Caco-2 (cell line): ENCODE results near the gene PRSS33. TPM values are rescaled to one million over a fixed set of nuclear protein-coding genes. Genes with fewer than 3 reads are reported as not detected.

Experiments used
- BruUV-seq: library from RNA; stranded (reverse); fragments of 400-500 nt; replicated peaks from 2 replicates; lab custom pipeline; 2021; lab: Mats Ljungman, UMichigan
- CTCF ChIA-PET: fragments of 300-600 bp; sonication (Branson Sonifier 250); formaldehyde crosslinking; loops from one replicate; lab custom pipeline; 2022; ENCODE audit warnings: antibody characterized with exemption; lab: Charles Lee
- POLR2A ChIA-PET: fragments of 300-600 bp; sonication (Branson Sonifier 250); formaldehyde crosslinking; loops from one replicate; lab custom pipeline; 2022; ENCODE audit warnings: antibody characterized with exemption; lab: Charles Lee
- DNase-seq, 2 experiments: peaks; one replicate each; pipeline versions ENCODE4 v3.0.0 to v3.0.0-alpha.2; 2020 to 2022
- H3K27me3 ChIP-seq: replicated peaks from 2 replicates; pipeline ENCODE4 v1.6.0; 2011; ENCODE audit warnings: low read length; ENCODE audit not compliant: control insufficient read depth, insufficient read depth
- H3K36me3 ChIP-seq: 2 replicates; pipeline ENCODE4 v1.5.1; 2011; ENCODE audit warnings: low read length; ENCODE audit not compliant: control insufficient read depth, insufficient read depth
- H3K4me1 ChIP-seq: fragments of 250-450 bp; sonication (Bioruptor Pico); 2 replicates; pipeline ENCODE4 v1.5.1; 2020; ENCODE audit warnings: mild to moderate bottlenecking
- H3K4me3 ChIP-seq: 2 replicates; pipeline ENCODE4 v1.5.1; 2011; ENCODE audit warnings: low read depth, mild to moderate bottlenecking, control low read depth, low read length
- H3K9me3 ChIP-seq: fragments of 250-450 bp; sonication (Bioruptor Pico); 2 replicates; pipeline ENCODE4 v1.5.1; 2020; ENCODE audit warnings: mild to moderate bottlenecking, moderate library complexity
- H3K27ac Mint-ChIP-seq: one replicate; pipeline ENCODE4 v1.8.0; 2022; ENCODE audit warnings: mixed read lengths; ENCODE audit not compliant: unreplicated experiment
- H3K27me3 Mint-ChIP-seq: one replicate; pipeline ENCODE4 v1.8.0; 2022; ENCODE audit warnings: mixed read lengths; ENCODE audit not compliant: insufficient read depth, unreplicated experiment
- H3K36me3 Mint-ChIP-seq: one replicate; pipeline ENCODE4 v1.8.0; 2022; ENCODE audit warnings: mild to moderate bottlenecking, mixed read lengths; ENCODE audit not compliant: insufficient read depth, unreplicated experiment
- H3K4me1 Mint-ChIP-seq: one replicate; pipeline ENCODE4 v1.8.0; 2022; ENCODE audit warnings: low read depth, mixed read lengths; ENCODE audit not compliant: unreplicated experiment
- H3K4me3 Mint-ChIP-seq: one replicate; pipeline ENCODE4 v1.8.0; 2022; ENCODE audit warnings: mild to moderate bottlenecking, moderate library complexity, mixed read lengths; ENCODE audit not compliant: unreplicated experiment
- H3K9me3 Mint-ChIP-seq: one replicate; pipeline ENCODE4 v1.8.0; 2022; ENCODE audit warnings: mixed read lengths; ENCODE audit not compliant: unreplicated experiment
- CTCF ChIP-seq, 2 experiments: fragments of 200-600 bp in 1 of 2; IDR thresholded peaks; 1 replicate in 1 of 2; 2 replicates in 1 of 2; pipeline versions ENCODE4 v1.5.1 to v1.8.0; 2011 to 2022; ENCODE audit warnings: antibody characterized with exemption in 1 of 2, control low read depth in 1 of 2, inconsistent platforms in 1 of 2, low read depth in 1 of 2, low read length in 1 of 2, mild to moderate bottlenecking in 1 of 2, moderate library complexity in 1 of 2; ENCODE audit not compliant: insufficient read depth in 1 of 2, severe bottlenecking in 1 of 2, unreplicated experiment in 1 of 2
- intact Hi-C: fragments of 100-400 bp; cut with micrococcal nuclease; formaldehyde crosslinking; loops from one replicate; pipeline ENCODE4 v1.10.0; 2022; ENCODE audit not compliant: unreplicated experiment
- total RNA-seq: library from RNA; stranded (reverse); gene quantifications from 2 replicates; pipeline ENCODE4 v1.2.3, GENCODE V29; 2022

PRSS33 gene
- total RNA-seq, 1 experiment from 2014 or later: not detected

- CTCF ChIA-PET: interaction anchor here (1.0 kb wide), 1 partner anchor 12 kb away, joined by 3 read pairs; no protein-coding TSS in a partner anchor
Measured at GRCh38 chr16:2817340-2818271, 30.2 kb upstream of the PRSS33 start.

GRCh38 chr16:2816751-2817339 is 29.5 kb upstream of the PRSS33 start, which contains the start of gene PRSS21:
Gene PRSS21, plus strand, starts transcription at chr16:2817237. Its CDS starts 32 bp downstream, at chr16:2817269.
- no peaks in the 10 kb centered on the region for H3K27me3 Mint-ChIP-seq
- DNase-seq: no peak
- ChIA-PET POLR2A (interaction anchor here (0.6 kb wide), 1 partner anchor 39 kb away, joined by 3 read pairs; no protein-coding TSS in a partner anchor), CTCF (interaction anchor here (1.0 kb wide), 1 partner anchor 13 kb away, joined by 3 read pairs; no protein-coding TSS in a partner anchor)
- no peaks in the 10 kb centered on the region for H3K9me3 Mint-ChIP-seq
- H3K36me3 Mint-ChIP-seq: no peaks in the 10 kb centered on the region
- no peak within 1 kb of the TSS for H3K4me3 ChIP-seq
- no peak within 1 kb of the TSS for H3K4me3 Mint-ChIP-seq
- BruUV-seq: no TSS peak
- no peaks in the 10 kb centered on the region for H3K4me1 Mint-ChIP-seq
- peaks cover 10% of the 10 kb centered on the region for H3K4me1 ChIP-seq
- intact Hi-C loops: no loop called here
- no peak for TF ChIP-seq CTCF (IDR thresholded peaks at IDR 0.05; ENCODE audit: insufficient read depth in 1 of 2, low read depth in 1 of 2, low read length in 1 of 2, severe bottlenecking in 1 of 2, unreplicated experiment in 1 of 2)
- no peak within 1 kb of the TSS for H3K27ac Mint-ChIP-seq
- no peaks in the 10 kb centered on the region for H3K9me3 ChIP-seq
- H3K27me3 ChIP-seq: no peaks in the 10 kb centered on the region
- H3K36me3 ChIP-seq: no peaks in the 10 kb centered on the region

More at GRCh38 chr16:2817340-2818271, 30.2 kb upstream of the PRSS33 start:
- no peak overlapping the region for H3K4me3 ChIP-seq
- POLR2A ChIA-PET: interaction anchor here (0.6 kb wide), 1 partner anchor 40 kb away, joined by 3 read pairs; no protein-coding TSS in a partner anchor
- H3K36me3 ChIP-seq: no peaks in the 10 kb centered on the region
- no TSS peak for BruUV-seq
- no peaks in the 10 kb centered on the region for H3K9me3 ChIP-seq
- intact Hi-C loops: no loop called here
- H3K9me3 Mint-ChIP-seq: no peaks in the 10 kb centered on the region
- no peak for TF ChIP-seq CTCF (IDR thresholded peaks at IDR 0.05; ENCODE audit: insufficient read depth in 1 of 2, low read depth in 1 of 2, low read length in 1 of 2, severe bottlenecking in 1 of 2, unreplicated experiment in 1 of 2)
- no peaks in the 10 kb centered on the region for H3K27me3 Mint-ChIP-seq
- DNase-seq: no peak
- H3K4me1 Mint-ChIP-seq: no peaks in the 10 kb centered on the region
- H3K27ac Mint-ChIP-seq: no peak overlapping the region
- no peaks in the 10 kb centered on the region for H3K27me3 ChIP-seq
- H3K4me1 ChIP-seq: peaks cover 10% of the 10 kb centered on the region
- H3K36me3 Mint-ChIP-seq: no peaks in the 10 kb centered on the region
- no peak overlapping the region for H3K4me3 Mint-ChIP-seq

GRCh38 chr16:2815299-2815771 is 28.0 kb upstream of the PRSS33 start:
- Histone ChIP-seq H3K27me3 (no peaks in the 10 kb centered on the region), H3K4me3 (no peak overlapping the region), H3K4me1 (peaks cover 10% of the 10 kb centered on the region), H3K36me3 (no peaks in the 10 kb centered on the region), H3K9me3 (no peaks in the 10 kb centered on the region)
- ChIA-PET POLR2A (no interaction called here), CTCF (no interaction called here)
- no peak for TF ChIP-seq CTCF (IDR thresholded peaks at IDR 0.05; ENCODE audit: insufficient read depth in 1 of 2, low read depth in 1 of 2, low read length in 1 of 2, severe bottlenecking in 1 of 2, unreplicated experiment in 1 of 2)
- no peaks in the 10 kb centered on the region for H3K4me1 Mint-ChIP-seq
- intact Hi-C loops: no loop called here
- H3K27ac Mint-ChIP-seq: no peak overlapping the region
- H3K27me3 Mint-ChIP-seq: no peaks in the 10 kb centered on the region
- H3K4me3 Mint-ChIP-seq: no peak overlapping the region
- no peaks in the 10 kb centered on the region for H3K9me3 Mint-ChIP-seq
- BruUV-seq: no TSS peak
- DNase-seq: peak; percentile 46 to 65
- no peaks in the 10 kb centered on the region for H3K36me3 Mint-ChIP-seq
